Hepatocyte (in vitro differentiated cells): ENCODE results near the gene CMTM8. TPM values are rescaled to one million over a fixed set of nuclear protein-coding genes. Genes with fewer than 3 reads are reported as not detected.

Experiments
- DNase-seq: peaks from one replicate; pipeline ENCODE4 v3.0.0-alpha.2; 2016; ENCODE audit warnings: low spot score
- H2AFZ ChIP-seq: fragments of 200-600 bp; sonication (generic); 2 replicates; pipeline ENCODE4 v1.6.0; 2016; ENCODE audit warnings: antibody characterized with exemption, mild to moderate bottlenecking
- H3K27ac ChIP-seq: fragments of 200-600 bp; sonication (generic); 2 replicates; pipeline ENCODE4 v1.5.1; 2016; ENCODE audit warnings: mild to moderate bottlenecking
- H3K27me3 ChIP-seq: fragments of 200-600 bp; sonication (generic); 2 replicates; pipeline ENCODE4 v1.6.1; 2016
- H3K36me3 ChIP-seq: fragments of 200-600 bp; sonication (generic); replicated peaks from 2 replicates; pipeline ENCODE4 v1.5.1; 2016; ENCODE audit warnings: low read depth; ENCODE audit not compliant: insufficient read depth
- H3K4me1 ChIP-seq: fragments of 200-600 bp; sonication (generic); 2 replicates; pipeline ENCODE4 v1.5.1; 2016; ENCODE audit warnings: mild to moderate bottlenecking, moderate library complexity; ENCODE audit not compliant: insufficient read depth
- H3K4me2 ChIP-seq: fragments of 200-600 bp; sonication (generic); 2 replicates; pipeline ENCODE4 v1.6.0; 2016
- H3K4me3 ChIP-seq: fragments of 200-600 bp; sonication (generic); 2 replicates; pipeline ENCODE4 v1.5.1; 2016; ENCODE audit warnings: mild to moderate bottlenecking
- H3K79me2 ChIP-seq: fragments of 200-600 bp; sonication (generic); 2 replicates; pipeline ENCODE4 v1.6.0; 2017; ENCODE audit warnings: mild to moderate bottlenecking
- H3K9me2 ChIP-seq: fragments of 200-600 bp; sonication (generic); replicated peaks from 2 replicates; pipeline ENCODE4 v1.6.0; 2017; ENCODE audit warnings: mild to moderate bottlenecking; ENCODE audit not compliant: insufficient read depth
- H3K9me3 ChIP-seq: fragments of 200-600 bp; sonication (generic); 2 replicates; pipeline ENCODE4 v1.5.1; 2016; ENCODE audit warnings: low read depth, mild to moderate bottlenecking
- H4K20me1 ChIP-seq: fragments of 200-600 bp; sonication (generic); 2 replicates; pipeline ENCODE4 v1.6.0; 2016; ENCODE audit warnings: mild to moderate bottlenecking; ENCODE audit not compliant: insufficient read depth, poor library complexity, severe bottlenecking
- EZH2 ChIP-seq: fragments of 200-600 bp; sonication (generic); IDR thresholded peaks from 2 replicates; pipeline ENCODE4 v1.6.1; 2016; ENCODE audit warnings: antibody characterized with exemption, mild to moderate bottlenecking, borderline replicate concordance
- EZH2phosphoT487 ChIP-seq: fragments of 200-600 bp; sonication (generic); IDR thresholded peaks from one replicate; pipeline ENCODE4 v1.6.1; 2018; ENCODE audit warnings: antibody characterized with exemption, mild to moderate bottlenecking, low read depth, moderate library complexity; ENCODE audit not compliant: unreplicated experiment, severe bottlenecking
- WGBS: methylation state at CpG from one replicate; pipeline ENCODE4 v1.1.6; 2016; ENCODE audit warnings: low lambda C conversion rate; ENCODE audit errors: missing lambda C conversion rate; 5-methylcytosine and 5-hydroxymethylcytosine counted together
- polyA plus RNA-seq: library from polyadenylated mRNA; unstranded; fragments of >200 nt; fragmentation: Nextera tagmentation; extraction: Ambion mirVana; gene quantifications from 2 replicates; pipeline ENCODE4 v1.2.1, GENCODE V29; 2016
- total RNA-seq: library from RNA; depleted of rRNA; stranded (reverse); fragments of >200 nt; gene quantifications from 2 replicates; pipeline ENCODE4 v1.2.3, GENCODE V29; 2014
- TF ChIP-seq, protein P1 (sequence below): fragments of 200-600 bp; sonication (generic); IDR thresholded peaks from 2 replicates; pipeline ENCODE4 v1.5.1; 2016; ENCODE audit warnings: antibody characterized with exemption, mild to moderate bottlenecking; ENCODE audit not compliant: poor library complexity

The CMTM8 gene
- total and polyA plus RNA-seq, 2 experiments from 2014 or later, result 20.7 to 34.1 TPM

DNA sequence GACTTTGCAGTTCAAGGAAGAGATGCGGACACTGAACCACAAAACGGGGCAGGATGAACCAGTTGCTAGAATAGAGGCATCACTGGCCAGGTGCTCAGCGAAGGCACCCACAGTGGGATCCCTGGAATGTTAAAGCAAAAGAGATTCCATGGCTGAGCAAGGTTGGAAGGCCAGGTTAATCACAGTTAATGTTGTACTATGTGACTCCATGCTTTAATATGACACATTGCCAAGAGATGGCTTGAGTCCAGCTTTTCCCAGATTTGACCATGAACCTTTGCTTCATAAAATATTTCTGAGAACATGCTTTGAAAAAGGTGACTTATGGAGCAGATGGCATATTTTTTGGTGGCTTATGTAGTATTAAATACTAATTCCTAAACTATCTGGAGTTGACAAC, 77.0 kb downstream of the CMTM8 start:
- Histone ChIP-seq H3K9me2 (no peaks in the 10 kb centered on the region), H3K79me2 (peaks cover 32% of the 10 kb centered on the region), H3K36me3 (no peaks in the 10 kb centered on the region), H3K9me3 (no peaks in the 10 kb centered on the region), H3K4me3 (no peak overlapping the region), H3K27ac (no peak overlapping the region), H2AFZ (no peak overlapping the region), H3K27me3 (no peaks in the 10 kb centered on the region), H3K4me1 (no peaks in the 10 kb centered on the region), H3K4me2 (no peak overlapping the region), H4K20me1 (no peaks in the 10 kb centered on the region)
- 100% methylated on average over 3 of the region's 3 CpGs for whole genome bisulfite sequencing
- DNase-seq, result no peak
- no peak for TF ChIP-seq EZH2phosphoT487
- TF ChIP-seq, protein P1, sequence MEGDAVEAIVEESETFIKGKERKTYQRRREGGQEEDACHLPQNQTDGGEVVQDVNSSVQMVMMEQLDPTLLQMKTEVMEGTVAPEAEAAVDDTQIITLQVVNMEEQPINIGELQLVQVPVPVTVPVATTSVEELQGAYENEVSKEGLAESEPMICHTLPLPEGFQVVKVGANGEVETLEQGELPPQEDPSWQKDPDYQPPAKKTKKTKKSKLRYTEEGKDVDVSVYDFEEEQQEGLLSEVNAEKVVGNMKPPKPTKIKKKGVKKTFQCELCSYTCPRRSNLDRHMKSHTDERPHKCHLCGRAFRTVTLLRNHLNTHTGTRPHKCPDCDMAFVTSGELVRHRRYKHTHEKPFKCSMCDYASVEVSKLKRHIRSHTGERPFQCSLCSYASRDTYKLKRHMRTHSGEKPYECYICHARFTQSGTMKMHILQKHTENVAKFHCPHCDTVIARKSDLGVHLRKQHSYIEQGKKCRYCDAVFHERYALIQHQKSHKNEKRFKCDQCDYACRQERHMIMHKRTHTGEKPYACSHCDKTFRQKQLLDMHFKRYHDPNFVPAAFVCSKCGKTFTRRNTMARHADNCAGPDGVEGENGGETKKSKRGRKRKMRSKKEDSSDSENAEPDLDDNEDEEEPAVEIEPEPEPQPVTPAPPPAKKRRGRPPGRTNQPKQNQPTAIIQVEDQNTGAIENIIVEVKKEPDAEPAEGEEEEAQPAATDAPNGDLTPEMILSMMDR, result no peak
- no peak for TF ChIP-seq EZH2

DNA sequence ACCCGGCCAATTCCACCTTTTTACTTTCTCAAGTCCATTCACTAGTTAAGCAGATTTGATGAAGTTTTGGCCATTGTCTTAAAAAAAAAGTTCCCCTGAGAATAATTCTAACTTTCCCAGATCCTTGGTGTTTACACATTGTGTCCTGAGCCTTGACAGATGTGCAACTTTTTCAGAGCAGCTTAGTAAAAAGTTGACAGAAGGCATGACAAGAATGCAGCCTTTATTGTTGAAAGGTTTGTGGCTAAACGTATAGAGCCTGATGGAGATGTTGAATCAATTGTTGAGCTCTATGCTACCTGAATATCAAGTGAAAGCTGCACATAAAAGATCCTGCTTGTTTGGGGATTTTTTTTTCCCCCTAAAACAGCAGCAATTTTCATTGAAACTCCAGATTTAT, 77.8 kb downstream of the CMTM8 start:
- no peaks in the 10 kb centered on the region for H3K9me3 ChIP-seq
- H3K27me3 ChIP-seq, result no peaks in the 10 kb centered on the region
- H3K79me2 ChIP-seq, result peaks cover 28% of the 10 kb centered on the region
- no peaks in the 10 kb centered on the region for H3K9me2 ChIP-seq
- H3K4me1 ChIP-seq, result peaks cover 8% of the 10 kb centered on the region
- no peak for DNase-seq
- H3K4me3 ChIP-seq, result no peak overlapping the region
- WGBS, result 51% methylated on average over 2 of the region's 2 CpGs
- H3K27ac ChIP-seq, result no peak overlapping the region
- no peaks in the 10 kb centered on the region for H4K20me1 ChIP-seq
- no peaks in the 10 kb centered on the region for H3K36me3 ChIP-seq
- TF ChIP-seq EZH2phosphoT487 (no peak), EZH2 (no peak)
- TF ChIP-seq, protein P1, result no peak
- H2AFZ ChIP-seq, result no peak overlapping the region
- H3K4me2 ChIP-seq, result no peak overlapping the region

DNA sequence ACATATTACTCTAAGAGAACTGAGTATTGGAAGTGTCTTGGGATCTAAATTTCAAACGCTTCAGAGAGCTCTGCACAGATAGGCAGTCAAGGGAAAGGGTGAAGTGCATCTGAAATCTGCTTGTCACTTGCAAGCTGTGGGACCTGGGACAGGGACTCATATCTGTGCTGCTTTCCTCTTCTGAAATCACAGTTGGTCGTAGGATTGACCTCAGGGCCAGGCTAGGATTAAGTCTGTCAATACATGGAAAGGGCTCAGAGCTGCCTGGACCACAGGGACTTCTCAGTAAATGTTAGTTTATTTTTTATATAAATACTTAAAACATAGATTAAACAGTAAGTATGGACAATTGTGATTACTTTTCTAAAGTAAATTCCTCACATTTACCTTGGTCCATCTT, 78.5 kb downstream of the CMTM8 start:
- Histone ChIP-seq H3K79me2 (peaks cover 28% of the 10 kb centered on the region), H3K27me3 (no peaks in the 10 kb centered on the region), H4K20me1 (no peaks in the 10 kb centered on the region), H2AFZ (no peak overlapping the region), H3K27ac (no peak overlapping the region), H3K4me3 (no peak overlapping the region), H3K4me1 (peaks cover 8% of the 10 kb centered on the region), H3K4me2 (no peak overlapping the region), H3K9me2 (no peaks in the 10 kb centered on the region), H3K9me3 (no peaks in the 10 kb centered on the region), H3K36me3 (no peaks in the 10 kb centered on the region)
- TF ChIP-seq, protein P1, result no peak
- no peak for TF ChIP-seq EZH2
- no peak for TF ChIP-seq EZH2phosphoT487
- 28% methylated on average over 2 of the region's 2 CpGs for WGBS
- DNase-seq, result no peak

DNA sequence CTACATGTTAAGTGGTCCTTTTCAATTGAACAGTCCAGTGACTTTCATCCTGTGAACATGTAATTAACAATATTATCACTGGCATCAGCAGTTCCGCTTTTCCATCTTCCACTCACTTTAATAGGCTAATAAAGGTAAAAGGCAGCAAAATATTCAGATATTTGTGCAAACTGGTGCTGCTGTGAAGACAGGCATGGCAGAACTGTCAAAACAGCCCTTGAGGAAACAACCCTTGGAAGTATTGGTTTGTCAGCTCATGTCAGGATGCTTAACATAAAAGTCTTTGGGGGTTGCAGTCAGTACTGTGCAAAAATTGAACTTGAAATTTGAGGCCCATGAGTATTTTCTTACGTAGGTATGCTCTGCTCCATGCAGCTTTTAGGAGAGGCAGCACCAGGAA, 81.1 kb downstream of the CMTM8 start:
- TF ChIP-seq, protein P1, result no peak
- no peak for TF ChIP-seq EZH2
- no peak for TF ChIP-seq EZH2phosphoT487
- 94% methylated on average over 2 of the region's 2 CpGs for WGBS

More for the DNA sequence above, 81.1 kb downstream of the CMTM8 start:
- Histone ChIP-seq H3K27ac (no peak overlapping the region), H4K20me1 (no peaks in the 10 kb centered on the region), H3K79me2 (peaks cover 32% of the 10 kb centered on the region), H3K36me3 (no peaks in the 10 kb centered on the region), H3K9me2 (no peaks in the 10 kb centered on the region), H3K4me1 (peaks cover 8% of the 10 kb centered on the region), H2AFZ (no peak overlapping the region), H3K4me3 (no peak overlapping the region), H3K9me3 (no peaks in the 10 kb centered on the region), H3K4me2 (no peak overlapping the region), H3K27me3 (no peaks in the 10 kb centered on the region)
- no peak for DNase-seq
